GM21529 (cell line): ENCODE results near the gene CFAP157.

Experiments used
- ATAC-seq: cut with Tn5 transposase; IDR thresholded peaks from one replicate; pipeline ENCODE4 v1.9.1; 2021; ENCODE audit not compliant: unreplicated experiment

Gene CFAP157

GRCh38 chr9:127706836-127707241 lies at the start of gene CFAP157:
Gene CFAP157 (plus strand): TSS chr9:127706988. CDS start chr9:127707032, 44 bp downstream.
- ATAC-seq = no peak

- ATAC-seq = no peak
Observed at GRCh38 chr9:127658428-127658827, 48.4 kb upstream of the CFAP157 start.

- no peak for ATAC-seq
Observed at GRCh38 chr9:127660886-127661741, 45.7 kb upstream of the CFAP157 start.

GRCh38 chr9:127662617-127663016 lies 44.2 kb upstream of the CFAP157 start:
- no peak for ATAC-seq

- ATAC-seq = no peak
Observed at GRCh38 chr9:127664324-127664677, 42.5 kb upstream of the CFAP157 start.

GRCh38 chr9:127664678-127665507 lies 41.9 kb upstream of the CFAP157 start:
- ATAC-seq = no peak

- no peak for ATAC-seq
Observed at GRCh38 chr9:127667127-127667844, 39.5 kb upstream of the CFAP157 start.

- no peak for ATAC-seq
Observed at GRCh38 chr9:127667906-127668305, 38.9 kb upstream of the CFAP157 start.

GRCh38 chr9:127673234-127673633 lies 33.6 kb upstream of the CFAP157 start:
- no peak for ATAC-seq

GRCh38 chr9:127676638-127677037 lies 30.1 kb upstream of the CFAP157 start:
- no peak for ATAC-seq

GRCh38 chr9:127679506-127679905 lies 27.3 kb upstream of the CFAP157 start:
- no peak for ATAC-seq

GRCh38 chr9:127680226-127680625 lies 26.6 kb upstream of the CFAP157 start:
- no peak for ATAC-seq

GRCh38 chr9:127680846-127681245 lies 25.9 kb upstream of the CFAP157 start:
- ATAC-seq = no peak

GRCh38 chr9:127682351-127683136 lies 24.2 kb upstream of the CFAP157 start:
- ATAC-seq = no peak

- no peak for ATAC-seq
Observed at GRCh38 chr9:127683723-127684122, 23.1 kb upstream of the CFAP157 start.

- ATAC-seq = no peak
Observed at GRCh38 chr9:127684576-127684975, 22.2 kb upstream of the CFAP157 start.

GRCh38 chr9:127686461-127687393 lies 20.1 kb upstream of the CFAP157 start:
- no peak for ATAC-seq

- ATAC-seq = no peak
Observed at GRCh38 chr9:127689329-127690000, 17.3 kb upstream of the CFAP157 start.

- no peak for ATAC-seq
Observed at GRCh38 chr9:127690735-127691134, 16.1 kb upstream of the CFAP157 start.
